Skeletal muscle satellite cell (primary cell): Measurements from ENCODE around the gene NRIP3.

Experiments
- H3K27me3 ChIP-seq: 2 replicates; pipeline ENCODE4 v1.7.0; 2013; ENCODE audit warnings: low read length; ENCODE audit not compliant: control insufficient read depth, insufficient read depth
- H3K36me3 ChIP-seq: 2 replicates; pipeline ENCODE4 v1.7.0; 2013; ENCODE audit warnings: mild to moderate bottlenecking, control low read depth, low read length; ENCODE audit not compliant: insufficient read depth
- H3K4me1 ChIP-seq: 2 replicates; pipeline ENCODE4 v1.7.0; 2013; ENCODE audit warnings: low read length; ENCODE audit not compliant: control insufficient read depth, insufficient read depth
- H3K4me2 ChIP-seq: 2 replicates; pipeline ENCODE4 v1.7.0; 2013; ENCODE audit warnings: mild to moderate bottlenecking, low read length
- H3K4me3 ChIP-seq: 2 replicates; pipeline ENCODE4 v1.7.0; 2013; ENCODE audit warnings: low read length
- H3K9ac ChIP-seq: 2 replicates; pipeline ENCODE4 v1.7.0; 2013; ENCODE audit warnings: mild to moderate bottlenecking, low read depth, low read length, moderate library complexity
- H3K9me3 ChIP-seq: replicated peaks from 2 replicates; pipeline ENCODE4 v1.7.0; 2013; ENCODE audit warnings: mild to moderate bottlenecking, control low read depth, low read length

NRIP3 gene

DNA sequence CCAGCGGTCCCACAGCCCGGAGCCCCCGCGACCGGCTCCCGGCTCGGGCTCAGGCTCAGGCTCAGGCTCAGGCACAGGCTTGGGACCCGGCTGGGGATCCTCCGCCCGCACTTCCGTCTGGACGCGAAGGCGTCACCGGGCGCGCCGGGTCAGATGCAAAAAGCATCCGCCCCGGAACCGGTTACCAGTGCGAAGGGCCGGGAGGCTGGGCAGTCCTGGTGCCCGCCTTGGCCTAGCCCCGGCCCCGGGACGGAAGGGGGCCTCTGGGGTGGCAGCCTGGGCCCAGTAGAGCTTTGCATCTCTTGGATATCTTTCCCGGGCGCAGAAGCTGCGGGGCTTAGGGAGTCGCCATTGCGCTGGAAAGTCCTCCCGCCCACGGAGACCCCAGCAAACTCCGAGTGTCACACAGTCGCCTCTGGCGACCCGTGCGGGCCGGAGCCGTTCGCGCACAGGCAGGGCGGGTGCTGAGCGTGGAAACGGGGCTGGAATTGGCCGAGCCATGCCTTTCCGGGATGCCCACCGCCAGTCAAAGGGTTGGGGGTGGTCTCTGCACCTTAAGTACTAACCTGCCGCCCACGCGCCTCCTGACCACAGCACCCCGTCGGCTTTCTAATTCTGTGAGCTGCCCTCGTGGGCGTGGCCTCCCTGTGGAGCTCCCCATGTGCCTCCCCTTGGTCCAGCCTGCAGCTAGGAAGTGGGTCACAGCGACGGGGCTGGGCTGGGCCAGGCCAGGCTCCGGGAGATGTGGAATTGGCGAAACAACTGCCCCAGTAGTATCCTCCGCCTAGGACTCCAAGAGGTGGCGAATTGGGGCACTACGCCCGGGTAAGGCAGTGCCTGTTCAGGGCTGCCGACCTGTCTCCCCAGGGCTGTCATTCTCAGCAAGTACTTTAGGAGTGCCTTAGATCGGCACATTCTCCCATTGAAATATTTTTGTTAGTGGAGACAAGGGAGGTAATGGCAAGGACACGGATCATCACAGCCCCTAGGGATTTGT lies 39.2 kb downstream of the NRIP3 start, which contains the start of gene TMEM9B:
TSS of gene TMEM9B (minus strand) at position 119 of the 997 bp plus-strand sequence. CDS start 129 bp downstream, outside the sequence.
- H3K4me3 ChIP-seq: peak within 1 kb of the TSS; percentile 99

DNA sequence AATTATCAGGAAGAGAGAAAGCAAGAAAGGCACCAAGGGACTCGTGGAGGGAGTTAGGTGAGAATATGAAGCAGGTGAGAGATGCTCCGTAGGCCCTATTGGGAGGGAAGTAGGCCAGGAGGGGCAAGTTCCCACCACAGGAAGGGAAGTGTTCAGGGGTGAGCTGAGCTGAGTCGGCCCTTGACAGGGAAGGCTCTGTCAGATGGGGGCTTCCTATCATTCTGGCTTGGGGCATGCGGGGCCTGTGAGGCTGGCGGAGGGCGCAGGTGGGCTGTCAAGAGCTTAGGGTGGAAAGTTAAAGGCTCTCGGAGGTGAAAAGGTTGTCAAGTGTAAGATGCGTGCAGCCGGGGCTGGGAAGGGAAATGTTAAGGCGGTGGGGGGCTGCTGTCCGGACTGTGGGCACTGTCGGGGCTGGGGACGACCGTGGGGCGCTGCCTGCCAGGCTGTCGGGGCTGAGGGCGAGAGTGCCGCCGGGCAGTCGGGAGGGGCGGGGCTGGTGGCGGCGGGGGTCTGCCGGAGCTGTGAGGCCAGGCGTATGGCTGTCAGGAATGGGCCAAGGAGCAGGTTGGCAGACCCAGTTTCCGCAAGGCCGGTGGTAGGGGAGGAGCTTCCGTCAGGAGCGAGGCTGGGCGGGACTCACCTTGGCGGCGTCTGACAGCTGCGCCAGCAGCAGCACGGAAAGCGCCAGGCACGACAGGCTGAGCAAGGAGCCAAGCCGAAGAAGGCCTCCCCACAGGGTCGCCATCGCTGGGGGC lies 40.1 kb downstream of the NRIP3 start:
- Histone ChIP-seq H3K9me3 (no peaks in the 10 kb centered on the region), H3K4me1 (peaks cover 28% of the 10 kb centered on the region)

More for the DNA sequence above, 39.2 kb downstream of the NRIP3 start, which contains the start of gene TMEM9B:
- Histone ChIP-seq H3K9ac (peak within 1 kb of the TSS; percentile 95), H3K4me1 (peaks cover 22% of the 10 kb centered on the region), H3K4me2 (peak within 1 kb of the TSS; percentile 93), H3K27me3 (no peaks in the 10 kb centered on the region), H3K36me3 (no peaks in the 10 kb centered on the region), H3K9me3 (no peaks in the 10 kb centered on the region)

DNA sequence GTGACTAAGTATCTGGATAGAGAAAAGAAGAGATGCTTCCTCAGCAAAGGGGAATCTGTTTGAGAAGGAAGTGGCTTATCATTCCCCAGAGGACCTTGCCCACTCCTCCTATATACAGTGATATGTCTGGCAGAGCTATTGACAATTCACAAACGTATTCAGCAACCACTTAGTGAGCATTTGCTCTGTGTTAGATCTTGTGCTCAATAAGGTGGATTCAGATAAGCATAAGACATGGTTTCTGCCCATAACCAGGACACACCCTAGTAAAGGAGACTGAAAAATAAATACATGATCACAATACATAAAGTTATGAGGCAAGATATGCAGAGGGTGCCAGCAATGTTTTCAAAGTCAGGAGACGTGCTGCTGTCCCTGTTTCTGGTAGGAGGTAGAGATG lies 41.0 kb downstream of the NRIP3 start:
- Histone ChIP-seq H3K36me3 (no peaks in the 10 kb centered on the region), H3K4me3 (peak overlapping the region; percentile 99), H3K9ac (peak overlapping the region; percentile 95), H3K4me2 (peak overlapping the region; percentile 93), H3K4me1 (peaks cover 28% of the 10 kb centered on the region), H3K9me3 (no peaks in the 10 kb centered on the region), H3K27me3 (no peaks in the 10 kb centered on the region)

More for the DNA sequence above, 40.1 kb downstream of the NRIP3 start:
- H3K4me2 ChIP-seq: peak overlapping the region; percentile 93
- no peaks in the 10 kb centered on the region for H3K27me3 ChIP-seq
- H3K36me3 ChIP-seq: no peaks in the 10 kb centered on the region
- H3K4me3 ChIP-seq: peak overlapping the region; percentile 99
- H3K9ac ChIP-seq: peak overlapping the region; percentile 95

DNA sequence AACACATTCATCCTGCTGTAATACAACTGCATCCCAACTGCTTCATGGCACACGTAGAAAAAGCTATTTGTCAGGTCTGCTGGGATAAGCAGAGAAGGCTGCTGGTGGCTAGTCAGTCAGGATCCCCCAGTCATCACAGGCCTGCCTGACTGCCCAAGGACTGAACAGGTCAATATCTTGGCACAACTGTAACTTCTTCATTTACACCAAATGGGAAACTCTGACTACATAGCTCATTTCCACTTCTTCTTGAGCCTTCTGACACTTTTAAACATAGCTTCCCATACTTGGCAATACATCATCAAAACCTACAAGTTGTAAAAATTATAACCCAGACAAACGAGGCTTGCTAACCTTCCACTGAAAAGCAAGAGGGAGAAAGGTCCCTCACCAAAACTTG lies 42.4 kb downstream of the NRIP3 start:
- H3K36me3 ChIP-seq: no peaks in the 10 kb centered on the region
- no peak overlapping the region for H3K9ac ChIP-seq
- H3K4me2 ChIP-seq: peak overlapping the region; percentile 15
- no peak overlapping the region for H3K4me3 ChIP-seq
- no peaks in the 10 kb centered on the region for H3K27me3 ChIP-seq
- H3K9me3 ChIP-seq: no peaks in the 10 kb centered on the region
- peaks cover 28% of the 10 kb centered on the region for H3K4me1 ChIP-seq

DNA sequence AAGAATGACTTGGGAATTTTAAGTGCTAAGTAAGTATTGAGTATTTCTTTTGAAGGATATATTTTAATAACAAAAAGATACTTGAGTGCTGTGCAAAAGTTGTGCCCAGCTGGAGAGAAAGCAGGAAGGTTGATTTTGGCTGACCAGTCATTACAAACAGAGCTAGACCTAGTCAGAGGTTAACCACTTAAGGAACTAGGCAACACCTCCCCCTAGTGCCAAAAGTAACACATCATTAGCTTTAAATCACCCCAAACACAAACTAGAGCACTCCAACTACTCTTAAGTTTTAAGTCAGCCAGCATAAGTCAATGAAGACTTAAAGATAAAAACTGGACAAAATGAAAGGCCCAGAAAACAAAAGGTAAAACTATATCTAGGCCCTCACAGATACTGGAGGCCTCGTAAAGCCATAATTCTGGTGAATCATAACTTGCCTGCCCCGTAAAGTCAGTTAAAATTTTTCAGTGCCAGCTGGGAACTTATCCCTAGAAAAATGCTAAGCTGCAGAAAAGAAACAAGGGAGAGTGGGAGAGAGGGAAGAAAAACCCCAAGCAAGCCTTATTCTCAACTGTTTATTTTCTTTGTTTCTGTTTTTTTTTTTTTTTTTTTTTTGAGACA lies 44.1 kb downstream of the NRIP3 start:
- H3K9me3 ChIP-seq: no peaks in the 10 kb centered on the region
- peak overlapping the region; percentile 33 for H3K9ac ChIP-seq
- H3K4me3 ChIP-seq: no peak overlapping the region
- H3K36me3 ChIP-seq: peaks cover 12% of the 10 kb centered on the region
- H3K4me2 ChIP-seq: peak overlapping the region; percentile 55
- H3K27me3 ChIP-seq: no peaks in the 10 kb centered on the region
- H3K4me1 ChIP-seq: peaks cover 20% of the 10 kb centered on the region

DNA sequence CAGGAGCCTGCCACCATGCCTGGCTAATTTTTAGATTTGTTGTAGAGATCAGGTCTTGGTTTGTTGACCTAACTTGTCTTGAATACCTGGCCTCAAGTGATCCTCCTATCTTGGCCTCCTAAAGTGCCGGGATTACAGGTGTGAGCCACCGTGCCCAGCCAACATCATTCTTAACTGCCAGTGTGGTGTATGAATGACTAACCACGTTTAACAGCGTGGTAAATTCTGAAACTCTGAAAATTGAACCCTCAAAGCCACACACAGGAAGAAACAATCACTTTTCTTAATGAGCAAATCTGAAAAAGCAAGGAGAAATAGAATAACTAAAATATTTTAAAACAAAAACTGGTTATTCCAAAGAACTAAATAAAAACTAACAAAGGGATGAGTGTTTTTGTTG lies 46.9 kb downstream of the NRIP3 start:
- Histone ChIP-seq H3K9me3 (no peaks in the 10 kb centered on the region), H3K9ac (no peak overlapping the region), H3K36me3 (peaks cover 24% of the 10 kb centered on the region)

DNA sequence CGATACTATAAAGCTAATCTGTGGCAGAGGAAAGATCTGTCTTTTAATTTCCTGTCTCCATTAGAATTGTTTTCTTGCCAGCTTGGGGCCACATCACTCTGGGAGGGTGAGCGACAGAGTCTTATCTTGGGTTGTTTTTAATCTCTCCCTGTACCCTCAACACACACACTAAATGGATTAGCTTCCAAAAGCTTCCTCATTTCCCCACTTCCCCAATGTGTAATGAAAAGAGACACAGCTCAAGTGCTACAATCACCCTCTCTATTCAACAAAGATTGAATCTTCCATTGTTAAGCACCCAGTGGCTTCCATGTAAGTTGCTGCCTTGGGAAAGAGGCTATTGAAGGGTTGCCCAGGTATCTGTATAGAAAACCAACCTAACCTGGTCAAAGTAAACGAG lies 54.9 kb downstream of the NRIP3 start:
- no peaks in the 10 kb centered on the region for H3K4me1 ChIP-seq
- H3K9me3 ChIP-seq: no peaks in the 10 kb centered on the region
- H3K9ac ChIP-seq: no peak overlapping the region
- no peak overlapping the region for H3K4me3 ChIP-seq
- no peaks in the 10 kb centered on the region for H3K27me3 ChIP-seq
- no peak overlapping the region for H3K4me2 ChIP-seq
- peaks cover 41% of the 10 kb centered on the region for H3K36me3 ChIP-seq

More for the DNA sequence above, 46.9 kb downstream of the NRIP3 start:
- Histone ChIP-seq H3K4me1 (peaks cover 10% of the 10 kb centered on the region), H3K4me2 (no peak overlapping the region), H3K4me3 (no peak overlapping the region), H3K27me3 (no peaks in the 10 kb centered on the region)

DNA sequence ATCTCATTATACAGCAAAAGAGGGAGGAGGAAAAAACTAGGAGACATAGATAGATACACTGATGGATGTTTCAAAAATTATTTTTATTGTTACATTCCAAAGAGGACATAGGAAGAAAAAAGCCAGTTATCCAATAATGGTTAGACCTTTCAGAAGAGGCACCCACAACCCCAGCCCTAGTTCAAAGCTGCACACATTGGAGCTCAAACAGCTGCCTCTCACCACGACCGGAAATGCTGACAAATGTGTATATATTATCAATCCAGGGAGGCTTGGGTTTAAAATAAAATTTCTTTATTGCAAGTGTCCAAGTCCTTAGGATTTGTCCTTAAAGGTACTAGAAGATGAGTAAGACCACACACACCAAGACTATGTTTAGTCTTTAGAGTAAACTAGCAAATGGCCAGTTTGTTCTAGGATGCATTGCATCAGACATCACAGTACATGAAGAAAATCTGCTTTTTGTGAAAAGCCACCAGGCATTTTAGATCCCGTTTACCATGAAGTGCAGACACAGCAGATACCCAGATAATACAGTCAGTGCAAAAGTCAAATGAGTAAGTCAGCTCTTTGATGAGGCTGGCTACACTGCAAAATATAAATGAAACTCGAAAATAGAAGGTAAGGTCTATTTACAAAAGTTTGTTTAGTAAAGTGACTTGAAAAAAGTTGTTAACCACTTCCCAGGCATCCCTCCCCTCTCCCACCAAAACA lies 56.4 kb downstream of the NRIP3 start:
- no peak overlapping the region for H3K4me3 ChIP-seq
- no peaks in the 10 kb centered on the region for H3K27me3 ChIP-seq

DNA sequence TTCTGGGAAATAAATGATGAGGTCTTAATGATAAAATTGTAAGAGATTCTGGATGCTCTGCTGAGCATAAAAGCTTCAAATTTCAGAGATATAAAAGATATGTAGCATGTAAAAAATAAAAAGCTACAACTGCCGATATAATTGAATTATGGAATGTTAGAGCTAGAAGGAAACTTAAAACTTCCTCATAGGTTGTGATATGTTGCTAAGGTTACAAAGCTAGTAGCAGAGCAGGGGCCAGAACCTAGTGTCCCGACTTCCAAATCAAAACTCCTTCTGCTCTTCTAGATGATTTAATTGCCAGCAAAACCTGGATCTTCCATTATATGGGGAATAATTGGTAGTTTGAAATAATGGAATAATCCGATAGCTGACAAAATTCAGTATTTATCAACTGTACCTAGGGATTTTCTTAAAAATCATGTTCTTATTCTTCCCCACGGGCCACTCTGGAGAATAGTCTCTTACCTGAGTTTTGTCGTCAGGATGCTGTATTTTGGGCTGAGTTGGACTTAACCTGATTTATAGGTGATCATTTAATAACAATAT lies 61.2 kb downstream of the NRIP3 start, which contains the start of gene ASCL3:
TSS of gene ASCL3 (minus strand) at position 499 of the 549 bp plus-strand sequence. CDS start 4,855 bp downstream, outside the sequence.
- no peak within 1 kb of the TSS for H3K4me2 ChIP-seq
- peaks cover 5% of the 10 kb centered on the region for H3K36me3 ChIP-seq
- no peak within 1 kb of the TSS for H3K9ac ChIP-seq
- no peak within 1 kb of the TSS for H3K4me3 ChIP-seq
- no peaks in the 10 kb centered on the region for H3K27me3 ChIP-seq
- H3K9me3 ChIP-seq: no peaks in the 10 kb centered on the region
- no peaks in the 10 kb centered on the region for H3K4me1 ChIP-seq

More for the DNA sequence above, 56.4 kb downstream of the NRIP3 start:
- H3K4me1 ChIP-seq: no peaks in the 10 kb centered on the region
- H3K9ac ChIP-seq: no peak overlapping the region
- peaks cover 33% of the 10 kb centered on the region for H3K36me3 ChIP-seq
- no peak overlapping the region for H3K4me2 ChIP-seq
- no peaks in the 10 kb centered on the region for H3K9me3 ChIP-seq

DNA sequence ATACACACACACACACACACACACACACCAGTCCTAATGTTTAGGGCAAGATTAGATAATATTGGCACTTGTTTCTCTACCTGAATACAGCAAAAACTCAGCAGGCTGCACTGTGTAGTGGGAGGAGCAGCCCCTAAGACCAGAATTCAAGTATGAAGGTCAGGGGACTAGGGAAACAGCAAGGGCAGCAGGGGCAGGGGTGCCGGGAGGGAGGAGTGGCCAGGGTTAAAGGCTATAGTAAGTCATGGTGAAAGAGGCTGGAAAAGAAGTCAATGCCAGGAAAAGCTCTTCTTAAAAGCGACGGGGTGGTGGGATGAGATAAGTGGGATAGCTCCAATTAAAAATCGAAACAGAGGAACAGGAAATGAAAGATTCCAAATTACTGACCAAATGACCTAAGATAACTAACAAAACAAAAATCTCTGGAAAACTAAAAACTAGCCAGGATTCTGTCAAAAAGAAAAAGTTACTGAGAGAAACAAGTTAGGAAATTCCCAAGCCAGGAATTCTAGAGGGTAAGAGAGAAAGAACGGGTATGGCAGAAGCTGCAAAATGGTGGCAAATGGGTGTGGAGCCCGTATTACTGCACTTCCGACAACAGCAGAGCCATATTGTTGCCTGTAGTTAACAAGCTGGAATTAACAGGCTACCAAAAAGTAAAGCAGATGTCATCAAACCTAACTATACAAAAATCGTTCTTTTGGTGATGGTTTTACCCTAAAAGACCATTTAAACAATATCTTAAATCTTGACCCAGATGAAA lies 62.3 kb downstream of the NRIP3 start:
- Histone ChIP-seq H3K36me3 (no peaks in the 10 kb centered on the region), H3K9me3 (no peaks in the 10 kb centered on the region), H3K27me3 (no peaks in the 10 kb centered on the region), H3K4me3 (no peak overlapping the region), H3K4me2 (no peak overlapping the region), H3K9ac (no peak overlapping the region), H3K4me1 (no peaks in the 10 kb centered on the region)
